Activated B cell treated with CpG ODN at 0.5 μM for 24 hours (primary cell): ENCODE measurements around the gene PPM1A. TPM values are rescaled to one million over a fixed set of nuclear protein-coding genes. Genes with fewer than 3 reads are reported as not detected.

Source experiments
- ATAC-seq: fragments of 200-7000 bp; cut with Tn5 transposase; one replicate; pipeline ENCODE4 v1.10.0; 2021; ENCODE audit warnings: low read depth, mild to moderate bottlenecking, moderate library complexity
- CTCF ChIA-PET: fragments of 350-600 bp; sonication (Branson Sonifier 250); formaldehyde crosslinking; loops from one replicate; lab custom pipeline; 2021; ENCODE audit warnings: antibody characterized with exemption; lab: Charles Lee
- POLR2A ChIA-PET: fragments of 350-600 bp; sonication (Branson Sonifier 250); formaldehyde crosslinking; loops from one replicate; lab custom pipeline; 2021; ENCODE audit warnings: antibody characterized with exemption; lab: Charles Lee
- DNase-seq: peaks from one replicate; pipeline ENCODE4 v3.0.0; 2022
- H3K27ac Mint-ChIP-seq: one replicate; pipeline ENCODE4 v1.8.0; 2020; ENCODE audit warnings: mixed read lengths
- H3K27me3 Mint-ChIP-seq: one replicate; pipeline ENCODE4 v1.8.0; 2021; ENCODE audit warnings: mixed read lengths
- H3K36me3 Mint-ChIP-seq: one replicate; pipeline ENCODE4 v1.8.0; 2021; ENCODE audit warnings: low read depth, mixed read lengths
- H3K4me1 Mint-ChIP-seq: one replicate; pipeline ENCODE4 v1.8.0; 2021; ENCODE audit warnings: mixed read lengths
- H3K4me3 Mint-ChIP-seq: one replicate; pipeline ENCODE4 v1.8.0; 2020; ENCODE audit warnings: mild to moderate bottlenecking, mixed read lengths
- H3K9me3 Mint-ChIP-seq: one replicate; pipeline ENCODE4 v1.8.0; 2020; ENCODE audit warnings: mixed read lengths
- intact Hi-C: fragments of 100-400 bp; cut with micrococcal nuclease; formaldehyde crosslinking; loops from one replicate; pipeline ENCODE4 v1.15.1; 2024
- total RNA-seq: library from RNA; stranded (reverse); gene quantifications from 2 replicates; pipeline ENCODE4 v1.2.3, GENCODE V29; 2022
- TF ChIP-seq, protein P1 (sequence below): fragments of 200-600 bp; IDR thresholded peaks from one replicate; pipeline ENCODE4 v1.8.0; 2022; ENCODE audit warnings: antibody characterized with exemption, mild to moderate bottlenecking

The PPM1A gene
- total RNA-seq, 1 donor from 2014 or later, result 47.5 TPM

DNA sequence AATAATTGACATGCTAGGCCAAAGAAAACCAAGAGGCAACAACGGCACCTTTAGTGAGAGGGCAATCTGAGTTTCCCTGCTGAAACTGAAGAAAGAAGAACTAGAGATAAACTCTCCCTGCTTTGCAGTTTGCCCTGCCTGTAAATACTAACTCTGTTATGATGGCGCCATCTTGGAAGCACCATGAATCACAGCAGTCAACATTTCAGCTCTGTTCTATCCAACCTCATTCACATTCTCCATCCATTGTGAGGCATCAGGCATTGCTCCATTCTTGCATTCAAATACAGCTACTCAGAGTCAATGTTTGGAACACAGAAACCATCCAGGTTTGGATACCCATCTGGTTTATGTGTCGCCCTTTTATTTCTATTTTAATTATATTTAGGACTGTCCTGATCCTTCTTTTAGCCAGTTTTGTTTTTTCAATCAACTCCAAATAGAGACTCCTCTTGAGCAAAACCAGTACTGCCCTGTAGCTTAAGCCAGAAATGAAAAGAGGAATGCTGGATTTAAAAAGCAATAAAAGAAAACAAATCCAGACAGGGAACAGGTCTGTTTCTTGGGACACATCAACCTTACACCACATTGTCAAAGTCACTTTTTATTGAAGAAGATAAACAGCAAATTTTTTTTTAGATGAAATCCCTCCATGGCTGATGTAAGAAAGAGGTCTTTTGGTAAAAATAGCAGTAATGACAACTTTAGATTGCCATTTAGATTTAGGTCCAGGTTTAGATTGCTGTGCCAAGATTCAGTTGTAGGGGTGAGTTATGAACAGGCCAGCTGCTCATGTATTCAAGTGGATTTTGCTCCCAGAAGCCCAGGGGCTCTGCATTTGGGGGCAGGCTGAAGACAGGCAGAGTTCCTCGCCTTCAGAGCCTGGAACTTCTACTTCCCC, 33.3 kb upstream of the PPM1A start:
- ATAC-seq (no peak), DNase-seq (no peak)
- H3K36me3 Mint-ChIP-seq, result no peaks in the 10 kb centered on the region
- intact Hi-C loops, result no loop called here
- no peaks in the 10 kb centered on the region for H3K27me3 Mint-ChIP-seq
- H3K4me3 Mint-ChIP-seq, result no peak overlapping the region
- H3K27ac Mint-ChIP-seq, result no peak overlapping the region
- TF ChIP-seq, protein P1, sequence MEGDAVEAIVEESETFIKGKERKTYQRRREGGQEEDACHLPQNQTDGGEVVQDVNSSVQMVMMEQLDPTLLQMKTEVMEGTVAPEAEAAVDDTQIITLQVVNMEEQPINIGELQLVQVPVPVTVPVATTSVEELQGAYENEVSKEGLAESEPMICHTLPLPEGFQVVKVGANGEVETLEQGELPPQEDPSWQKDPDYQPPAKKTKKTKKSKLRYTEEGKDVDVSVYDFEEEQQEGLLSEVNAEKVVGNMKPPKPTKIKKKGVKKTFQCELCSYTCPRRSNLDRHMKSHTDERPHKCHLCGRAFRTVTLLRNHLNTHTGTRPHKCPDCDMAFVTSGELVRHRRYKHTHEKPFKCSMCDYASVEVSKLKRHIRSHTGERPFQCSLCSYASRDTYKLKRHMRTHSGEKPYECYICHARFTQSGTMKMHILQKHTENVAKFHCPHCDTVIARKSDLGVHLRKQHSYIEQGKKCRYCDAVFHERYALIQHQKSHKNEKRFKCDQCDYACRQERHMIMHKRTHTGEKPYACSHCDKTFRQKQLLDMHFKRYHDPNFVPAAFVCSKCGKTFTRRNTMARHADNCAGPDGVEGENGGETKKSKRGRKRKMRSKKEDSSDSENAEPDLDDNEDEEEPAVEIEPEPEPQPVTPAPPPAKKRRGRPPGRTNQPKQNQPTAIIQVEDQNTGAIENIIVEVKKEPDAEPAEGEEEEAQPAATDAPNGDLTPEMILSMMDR, result no peak
- CTCF ChIA-PET, result no interaction called here
- no peaks in the 10 kb centered on the region for H3K9me3 Mint-ChIP-seq
- POLR2A ChIA-PET, result no interaction called here
- H3K4me1 Mint-ChIP-seq, result peaks cover 23% of the 10 kb centered on the region

DNA sequence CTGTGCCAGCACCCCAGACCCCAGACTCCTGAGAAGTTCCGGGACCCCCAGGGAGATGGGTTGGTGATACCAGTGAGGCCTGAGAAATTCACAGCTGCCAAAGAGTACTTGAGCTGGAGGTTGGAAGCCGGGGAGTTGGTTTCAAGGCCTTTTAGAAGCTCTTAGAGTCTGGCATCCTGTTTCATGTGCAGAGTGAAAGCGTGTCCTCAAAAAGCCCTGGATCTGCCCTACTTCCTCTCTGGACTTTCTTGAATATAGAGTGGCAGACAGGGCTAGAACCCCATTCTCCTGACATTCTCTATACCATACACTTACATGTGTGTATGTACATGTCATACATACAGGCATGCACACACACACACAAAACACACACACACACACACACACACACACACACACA, 31.3 kb upstream of the PPM1A start:
- intact Hi-C loops, result no loop called here
- Mint-ChIP-seq H3K4me3 (no peak overlapping the region), H3K4me1 (peaks cover 19% of the 10 kb centered on the region), H3K36me3 (no peaks in the 10 kb centered on the region), H3K27me3 (no peaks in the 10 kb centered on the region), H3K9me3 (no peaks in the 10 kb centered on the region), H3K27ac (no peak overlapping the region)
- TF ChIP-seq, protein P1, result no peak
- ATAC-seq (no peak), DNase-seq (no peak)
- CTCF ChIA-PET, result no interaction called here
- POLR2A ChIA-PET, result interaction anchor here (0.6 kb wide), 1 partner anchor 30 kb away, joined by 13 read pairs; no protein-coding TSS in a partner anchor

DNA sequence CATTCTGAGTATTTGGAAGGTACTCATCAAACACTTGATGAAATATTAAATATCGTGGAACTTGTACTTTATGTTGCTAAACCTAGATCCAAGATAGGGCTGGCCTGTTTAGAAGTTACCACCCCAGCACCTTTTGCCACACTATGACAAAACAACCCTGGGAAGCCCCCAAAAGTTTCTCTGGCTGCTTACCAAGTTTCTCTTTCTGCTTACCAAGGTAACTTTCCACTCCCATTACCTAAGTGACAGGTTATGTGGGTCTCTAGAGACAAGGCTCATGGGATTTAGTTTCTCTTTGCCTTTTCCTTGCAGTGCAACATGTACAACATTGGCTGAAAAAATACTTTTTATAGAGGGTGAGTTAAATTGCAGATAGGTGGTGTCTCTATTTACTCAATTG, 28.9 kb upstream of the PPM1A start:
- peak overlapping the region; percentile 46 for H3K27ac Mint-ChIP-seq
- H3K36me3 Mint-ChIP-seq, result no peaks in the 10 kb centered on the region
- no peaks in the 10 kb centered on the region for H3K9me3 Mint-ChIP-seq
- intact Hi-C loops, result no loop called here
- ATAC-seq (peak; percentile 56), DNase-seq (no peak)
- ChIA-PET CTCF (no interaction called here), POLR2A (interaction anchor here (1.3 kb wide), 1 partner anchor 29 kb away, joined by 4 read pairs; the partner anchor contains the start of gene PPM1A)
- H3K4me3 Mint-ChIP-seq, result no peak overlapping the region
- TF ChIP-seq, protein P1, result no peak
- peaks cover 10% of the 10 kb centered on the region for H3K4me1 Mint-ChIP-seq
- no peaks in the 10 kb centered on the region for H3K27me3 Mint-ChIP-seq

DNA sequence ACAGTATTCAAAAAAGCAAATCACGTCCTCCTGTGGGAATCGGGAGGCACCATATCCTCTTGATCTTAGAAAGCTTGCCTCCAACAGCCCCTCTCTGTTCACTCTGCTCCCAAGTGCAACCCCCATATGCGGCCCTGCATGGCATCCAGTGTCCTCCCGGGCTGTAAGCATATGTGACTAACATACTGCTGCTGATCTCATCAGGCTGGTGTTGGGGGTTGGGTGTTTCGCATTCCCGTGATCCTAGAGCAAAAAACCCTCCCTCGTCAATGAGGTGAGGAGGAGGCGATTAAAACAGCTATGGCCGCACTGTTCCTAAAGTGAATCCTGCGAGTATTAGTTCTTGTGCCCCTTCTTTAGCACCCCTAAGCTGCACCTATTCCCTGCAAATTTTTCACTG, 28.1 kb upstream of the PPM1A start:
- Mint-ChIP-seq H3K4me3 (no peak overlapping the region), H3K9me3 (no peaks in the 10 kb centered on the region), H3K36me3 (no peaks in the 10 kb centered on the region), H3K27me3 (no peaks in the 10 kb centered on the region), H3K27ac (no peak overlapping the region), H3K4me1 (peaks cover 10% of the 10 kb centered on the region)
- no peak for ATAC-seq
- TF ChIP-seq, protein P1, result no peak
- POLR2A ChIA-PET, result no interaction called here
- CTCF ChIA-PET, result no interaction called here
- DNase-seq, result no peak
- intact Hi-C loops, result no loop called here

DNA sequence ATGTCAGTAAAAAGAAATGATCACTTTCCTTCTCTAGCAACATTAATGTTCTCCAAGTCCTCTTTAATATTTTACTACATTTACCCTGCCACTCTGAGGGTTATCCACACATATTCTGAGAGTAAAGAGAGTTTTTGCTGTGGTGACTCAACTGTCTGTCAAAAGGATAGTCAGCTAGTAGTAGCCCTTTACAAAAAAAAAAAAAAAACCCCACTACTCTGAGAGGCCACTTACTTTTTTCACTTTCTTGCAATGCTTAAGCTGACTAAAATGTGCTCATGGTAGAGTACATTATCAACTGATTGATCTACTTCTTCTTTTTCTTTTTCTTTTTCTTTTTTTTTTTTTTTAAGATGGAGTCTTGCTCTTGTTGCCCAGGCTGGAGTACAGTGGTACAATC, 27.6 kb upstream of the PPM1A start:
- intact Hi-C loops, result no loop called here
- no peaks in the 10 kb centered on the region for H3K27me3 Mint-ChIP-seq

More for the DNA sequence above, 27.6 kb upstream of the PPM1A start:
- Mint-ChIP-seq H3K27ac (no peak overlapping the region), H3K4me1 (peaks cover 10% of the 10 kb centered on the region), H3K9me3 (no peaks in the 10 kb centered on the region), H3K36me3 (no peaks in the 10 kb centered on the region), H3K4me3 (no peak overlapping the region)
- ChIA-PET CTCF (no interaction called here), POLR2A (interaction anchor here (1.7 kb wide), 1 partner anchor 27 kb away, joined by 13 read pairs; the partner anchor contains the start of gene PPM1A)
- ATAC-seq (no peak), DNase-seq (no peak)
- TF ChIP-seq, protein P1, result no peak
